ENCODE results near the gene EFCAB14.
"Not testable (repeated sequence)": the region's sequence is repeated elsewhere in the genome, so short reads cannot be mapped to it uniquely, and the experiment has no call there.

EFCAB14 gene

DNA sequence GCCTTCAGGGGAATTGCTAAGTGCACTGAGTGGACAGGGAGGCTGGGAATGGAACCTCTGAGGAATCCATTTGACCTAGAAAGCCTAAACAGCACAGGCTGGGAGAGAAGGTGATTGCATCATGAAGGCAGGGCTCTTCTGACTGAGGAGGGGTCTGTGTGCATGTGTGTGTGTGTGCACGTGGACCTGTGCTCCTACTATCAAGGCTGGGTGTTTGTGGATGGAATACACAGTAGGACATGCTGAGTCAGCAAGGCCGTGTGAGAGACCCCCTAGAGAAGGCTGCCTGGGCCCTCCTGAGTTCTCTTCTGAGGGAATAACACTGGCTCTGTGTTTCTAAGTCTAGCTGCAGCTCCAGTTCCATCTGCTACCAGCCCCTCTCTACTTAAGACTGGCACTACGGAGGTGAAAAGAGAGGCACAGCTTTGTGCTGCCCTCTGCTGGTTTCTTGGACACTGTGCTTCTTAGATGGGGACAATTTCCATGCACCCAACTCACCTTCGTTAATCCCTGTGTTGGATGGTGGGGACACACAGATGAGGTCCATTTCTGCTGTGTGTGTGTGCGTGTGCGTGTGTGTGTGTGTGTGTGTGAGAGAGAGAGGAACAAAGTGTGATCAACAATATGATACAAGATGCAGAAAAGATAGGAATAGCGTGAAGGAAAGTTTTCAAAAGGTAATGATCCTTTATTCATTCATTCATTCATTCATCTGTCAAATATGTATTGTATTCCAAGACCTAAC is 6.2 kb upstream of the EFCAB14 start:
- FAIRE-seq (peak; percentile 23), DNase-seq (ENCODE audit: low spot score) (peak; percentile 63)

DNA sequence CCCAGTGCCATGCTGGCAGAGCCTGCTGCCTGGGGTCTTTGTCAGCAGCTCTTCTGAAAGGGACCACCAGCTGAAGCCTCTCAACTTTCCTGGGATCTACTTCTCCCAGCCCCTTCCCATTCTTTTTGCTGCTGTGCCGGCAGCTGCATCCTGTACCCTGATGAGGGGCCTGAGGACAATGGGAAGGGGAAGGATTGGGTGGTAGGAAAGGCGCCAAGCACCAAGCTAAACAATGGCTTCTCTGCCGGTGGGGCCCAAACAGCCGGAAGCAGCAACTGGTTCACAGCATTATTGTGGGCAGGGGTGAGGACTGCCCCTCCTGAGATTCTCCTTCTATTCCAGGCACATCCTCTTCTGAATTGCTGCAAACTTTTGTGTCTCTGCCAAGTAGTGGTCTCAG is 5.0 kb upstream of the EFCAB14 start:
- FAIRE-seq (no peak), DNase-seq (ENCODE audit: low spot score) (no peak)

DNA sequence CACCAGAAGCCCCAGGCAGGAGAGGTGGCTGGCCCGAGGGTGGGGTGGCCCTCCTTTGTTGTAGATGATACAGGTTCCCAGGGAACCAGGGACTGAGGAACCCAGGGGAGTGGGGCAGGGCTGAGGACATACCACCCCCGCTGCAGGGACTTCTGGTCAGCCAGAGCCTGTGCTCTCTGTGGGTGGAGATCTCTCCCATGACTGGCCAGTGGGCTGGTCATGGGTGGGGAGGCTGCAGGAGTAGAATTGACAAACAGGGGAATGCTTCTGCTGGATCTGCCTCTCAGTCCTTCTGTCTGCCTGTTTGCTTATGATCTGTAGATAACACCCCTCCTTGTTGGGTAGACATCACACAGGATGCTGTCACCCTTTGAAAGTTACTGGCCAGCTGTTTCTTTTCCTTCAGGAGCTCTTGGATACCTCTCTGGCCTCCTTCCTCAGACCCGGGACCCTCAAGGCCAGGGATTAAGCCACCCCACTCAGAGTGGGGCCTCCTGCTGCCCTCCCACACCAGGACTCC is 2.8 kb upstream of the EFCAB14 start:
- FAIRE-seq, result no peak
- DNase-seq (ENCODE audit: low spot score), result no peak

DNA sequence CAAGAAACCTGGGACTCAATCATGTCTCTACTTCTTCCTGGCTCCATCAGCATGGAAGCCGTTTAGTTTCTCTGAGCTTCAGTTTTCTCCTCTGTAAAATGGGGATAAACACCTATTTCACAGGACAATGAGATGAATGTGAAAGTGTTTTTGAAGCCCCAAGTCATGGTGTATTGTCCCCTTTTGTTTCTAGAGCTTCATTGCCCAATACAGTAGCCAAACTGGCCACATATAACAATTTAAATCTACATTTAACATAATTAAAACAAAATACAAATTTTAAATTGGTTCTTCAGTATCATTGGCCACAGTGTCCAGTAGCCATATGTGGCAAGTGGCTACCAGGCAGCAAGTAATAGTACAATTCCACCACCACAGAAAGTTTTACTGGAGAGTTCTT is 2.3 kb upstream of the EFCAB14 start:
- DNase-seq (ENCODE audit: low spot score) (no peak), FAIRE-seq (no peak)

DNA sequence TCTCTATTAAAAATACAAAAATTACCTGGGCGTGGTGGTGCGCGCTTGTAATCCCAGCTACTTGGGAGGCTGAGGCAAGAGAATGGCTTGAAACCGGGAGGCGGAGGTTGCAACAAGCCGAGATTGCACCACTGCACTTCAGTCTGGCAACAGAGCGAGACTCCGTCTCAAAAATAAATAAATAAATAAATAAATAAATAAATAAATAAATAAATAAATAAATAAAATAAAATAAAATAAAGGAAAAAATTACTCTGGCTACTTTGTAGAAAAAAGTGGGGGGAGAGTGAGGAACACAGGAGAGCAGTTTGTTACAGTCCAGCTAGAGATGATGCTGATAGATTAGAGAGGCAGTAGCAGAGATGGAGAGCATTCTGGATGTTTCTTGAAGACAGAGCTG is 1.4 kb upstream of the EFCAB14 start:
- not testable (repeated sequence) for FAIRE-seq; DNase-seq (ENCODE audit: low spot score)

DNA sequence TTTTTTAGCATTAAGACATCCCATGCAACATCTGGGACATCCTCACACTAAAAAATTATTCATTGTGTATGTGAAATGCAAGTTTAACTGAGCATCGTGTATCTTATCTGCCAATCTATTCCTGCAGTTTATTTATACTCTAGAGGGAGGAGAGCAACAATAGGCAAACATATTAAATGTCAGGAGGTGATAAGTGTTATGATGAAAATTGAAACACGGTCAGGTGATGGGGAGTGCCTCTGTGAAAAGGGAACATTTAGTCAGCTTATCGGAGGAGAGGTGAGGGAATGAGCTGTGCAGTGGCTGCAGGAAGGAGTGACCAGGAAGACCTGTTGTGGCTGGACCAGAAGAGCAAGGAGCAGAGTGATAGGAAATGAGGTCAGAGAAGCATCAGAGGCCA is 775 bp upstream of the EFCAB14 start:
- no peak for DNase-seq (ENCODE audit: low spot score)
- no peak for FAIRE-seq

DNA sequence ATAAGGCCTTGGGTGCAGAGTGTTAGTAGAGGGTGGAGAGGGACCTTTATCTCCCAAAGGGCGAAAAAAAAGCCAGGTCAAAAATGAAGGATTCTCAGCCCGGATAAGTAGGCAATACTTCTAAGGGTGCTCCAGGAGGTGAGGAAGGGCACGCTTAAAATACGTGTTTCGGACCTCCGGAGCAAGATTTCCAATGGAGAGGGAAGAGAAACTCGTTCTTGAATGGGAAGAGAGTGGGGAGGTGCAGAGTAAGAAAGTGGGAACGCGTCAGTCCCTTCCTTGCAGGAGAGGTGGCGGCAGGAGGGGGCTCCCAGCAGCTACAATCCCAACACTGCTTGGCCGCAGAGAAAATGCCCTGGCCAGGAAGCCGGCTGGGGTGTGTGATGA is 581 bp downstream of the EFCAB14 start:
- DNase-seq (ENCODE audit: low spot score), result no peak

DNA sequence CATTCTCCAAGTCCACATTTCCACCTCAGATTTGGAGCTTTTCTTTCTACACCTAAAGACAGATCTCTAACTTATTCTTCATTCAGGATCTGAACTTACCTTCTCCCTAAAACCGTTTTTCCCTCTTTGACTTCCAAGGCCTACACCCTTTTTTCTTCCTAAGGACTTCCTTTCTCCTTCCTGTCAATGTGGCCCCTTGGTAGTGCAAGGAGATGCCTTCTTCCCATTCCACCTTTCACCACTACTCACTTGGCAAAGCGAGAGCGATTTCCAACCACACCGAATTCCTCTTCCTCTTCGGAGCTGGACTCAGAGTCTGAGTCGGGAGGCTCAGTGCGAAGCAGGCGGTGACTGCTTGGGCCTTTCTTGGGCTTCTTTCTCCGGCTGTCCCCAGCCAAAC is 1.3 kb downstream of the EFCAB14 start:
- FAIRE-seq (no peak), DNase-seq (ENCODE audit: low spot score) (no peak)

More for the DNA sequence above, 581 bp downstream of the EFCAB14 start:
- no peak for FAIRE-seq

DNA sequence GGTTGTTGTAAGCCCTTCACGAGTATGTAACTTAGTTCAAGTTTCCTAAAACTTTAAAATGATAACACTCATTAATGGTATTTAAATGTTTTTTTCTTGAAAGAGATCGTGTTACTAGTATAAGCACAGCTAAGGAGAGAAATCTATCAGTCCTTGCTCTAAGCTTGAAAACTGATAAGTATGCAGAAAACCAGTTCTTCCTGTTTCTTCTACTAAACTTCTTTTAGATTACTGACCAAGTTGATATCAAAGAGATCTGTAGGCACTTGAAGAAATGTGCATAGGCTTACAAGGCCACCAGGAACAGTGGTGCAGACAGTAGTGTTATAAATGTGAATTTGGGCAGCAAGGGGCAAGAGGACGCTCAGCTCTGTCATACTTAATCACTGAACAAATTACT is 3.9 kb downstream of the EFCAB14 start:
- no peak for FAIRE-seq
- DNase-seq (ENCODE audit: low spot score), result no peak

DNA sequence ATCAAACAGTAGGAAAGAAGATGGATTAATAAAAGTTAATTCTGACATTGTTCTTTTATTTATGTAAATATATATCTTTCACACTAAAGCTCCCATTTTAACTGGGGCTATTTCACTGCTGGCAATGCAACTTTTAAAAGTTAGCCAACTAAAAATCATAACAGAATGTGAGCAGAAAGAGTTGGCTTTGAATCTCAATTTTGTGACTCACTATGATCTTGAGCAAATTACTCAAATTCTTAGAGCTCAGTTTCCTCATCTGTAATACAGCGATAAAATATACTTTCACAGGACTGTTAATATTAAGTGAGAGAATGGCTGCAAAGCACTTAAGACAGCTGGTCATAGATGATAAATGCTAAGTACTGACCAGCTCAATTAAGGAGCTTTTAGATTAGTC is 10.8 kb downstream of the EFCAB14 start:
- DNase-seq (ENCODE audit: low spot score), result no peak
- FAIRE-seq, result no peak

DNA sequence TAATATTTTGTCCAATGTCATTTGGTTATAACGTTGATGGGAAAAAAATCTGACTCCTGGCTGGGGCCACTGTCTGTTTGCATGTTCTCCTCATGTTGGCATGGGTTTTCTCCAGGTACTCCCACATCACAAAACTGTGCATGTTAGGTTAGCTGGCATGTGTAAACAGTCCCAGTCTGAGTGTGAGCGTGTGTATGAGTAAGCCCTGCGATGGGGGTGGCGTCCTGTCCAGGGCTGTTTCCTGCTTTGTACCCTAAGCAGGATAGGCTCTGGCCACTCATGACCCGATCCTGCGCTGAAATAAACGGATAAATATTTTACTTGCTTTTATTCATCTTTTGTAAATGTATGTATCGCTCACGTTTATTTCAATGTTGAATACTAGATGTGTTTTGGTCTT is 13.5 kb downstream of the EFCAB14 start:
- FAIRE-seq (no peak), DNase-seq (ENCODE audit: low spot score) (no peak)

DNA sequence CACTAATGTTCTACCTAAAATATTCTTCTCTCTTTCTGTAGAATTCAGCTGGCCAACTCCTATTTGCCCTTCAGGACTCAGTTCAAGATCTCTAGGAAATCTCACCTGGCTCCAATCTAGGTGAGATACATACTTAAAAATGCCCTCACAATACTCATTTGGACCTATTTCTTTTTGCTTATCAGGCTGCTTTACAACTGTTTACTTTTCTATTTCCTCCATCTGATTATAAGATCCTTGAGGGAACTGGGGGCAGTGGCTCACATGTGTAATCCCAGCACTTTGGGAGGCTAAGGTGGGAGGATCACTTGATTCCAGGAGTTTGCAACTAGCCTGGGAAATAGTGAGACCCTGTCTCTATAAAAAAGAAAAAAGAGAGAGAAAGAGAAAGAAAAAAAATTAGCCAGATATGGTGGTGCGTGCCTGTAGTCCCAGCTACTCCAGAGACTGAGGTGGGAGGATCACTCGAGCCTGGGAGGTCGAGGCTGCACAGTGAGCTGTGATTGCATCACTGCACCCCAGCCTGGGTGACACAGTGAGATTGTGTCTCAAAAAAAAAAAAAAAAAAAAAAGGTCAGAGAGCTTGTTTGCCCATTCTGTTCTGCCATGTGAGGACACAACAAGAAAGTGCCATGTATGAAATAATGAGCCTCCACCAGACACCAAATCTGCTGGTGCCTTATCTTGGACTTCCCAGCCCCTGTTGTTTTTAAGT is 14.8 kb downstream of the EFCAB14 start:
- DNase-seq (ENCODE audit: low spot score) (no peak), FAIRE-seq (no peak)

DNA sequence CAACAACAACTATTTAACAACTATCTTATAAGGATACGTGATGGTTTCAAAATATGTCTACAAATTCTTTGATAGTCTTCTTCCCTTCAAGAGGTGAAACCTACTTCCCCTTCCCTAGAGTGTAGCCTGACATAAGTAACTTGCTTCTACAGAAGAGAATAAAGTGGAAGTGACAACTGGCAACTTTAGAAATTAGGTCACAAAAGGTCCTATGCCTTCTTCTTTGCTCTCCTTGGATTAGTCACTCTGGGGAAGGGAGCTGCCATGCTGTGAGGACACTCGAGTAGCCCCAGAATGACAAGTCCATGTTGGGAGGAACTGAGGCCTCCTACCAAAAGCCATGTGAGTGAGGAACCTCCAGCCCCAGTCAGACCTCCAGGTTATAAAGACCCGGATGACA is 19.2 kb downstream of the EFCAB14 start:
- DNase-seq (ENCODE audit: low spot score) (no peak), FAIRE-seq (no peak)

DNA sequence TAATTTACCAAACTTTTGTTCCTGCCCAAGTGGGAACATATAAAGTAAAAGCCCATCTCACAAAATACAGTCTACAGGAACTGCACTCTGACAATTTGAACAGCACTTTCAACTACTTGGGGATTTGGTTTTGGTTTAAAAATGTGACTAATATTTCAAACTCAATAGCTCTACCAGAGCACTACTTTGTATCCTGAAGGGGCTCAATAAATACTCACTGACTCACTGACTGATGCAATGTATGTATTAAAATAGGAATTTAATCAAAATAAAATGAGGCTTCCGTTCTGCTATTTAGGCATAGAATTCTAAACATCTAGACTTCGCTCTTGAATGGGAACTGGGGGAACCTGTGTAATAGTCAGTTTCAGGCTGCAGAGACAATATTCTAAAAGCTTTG is 21.9 kb downstream of the EFCAB14 start:
- DNase-seq (ENCODE audit: low spot score) (no peak), FAIRE-seq (no peak)

DNA sequence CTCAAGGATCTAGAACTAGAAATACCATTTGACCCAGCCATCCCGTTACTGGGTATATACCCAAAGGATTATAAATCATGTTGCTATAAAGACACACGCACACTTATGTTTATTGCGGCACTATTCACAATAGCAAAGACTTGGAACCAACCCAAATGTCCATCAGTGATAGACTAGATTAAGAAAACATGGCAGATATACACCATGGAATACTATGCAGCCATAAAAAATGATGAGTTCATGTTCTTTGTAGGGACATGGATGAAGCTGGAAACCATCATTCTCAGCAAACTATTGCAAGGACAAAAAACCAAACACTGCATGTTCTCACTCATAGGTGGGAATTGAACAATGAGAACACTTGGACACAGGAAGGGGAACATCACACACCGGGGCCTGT is 24.2 kb downstream of the EFCAB14 start:
- not testable (repeated sequence) for DNase-seq (ENCODE audit: low spot score); FAIRE-seq

DNA sequence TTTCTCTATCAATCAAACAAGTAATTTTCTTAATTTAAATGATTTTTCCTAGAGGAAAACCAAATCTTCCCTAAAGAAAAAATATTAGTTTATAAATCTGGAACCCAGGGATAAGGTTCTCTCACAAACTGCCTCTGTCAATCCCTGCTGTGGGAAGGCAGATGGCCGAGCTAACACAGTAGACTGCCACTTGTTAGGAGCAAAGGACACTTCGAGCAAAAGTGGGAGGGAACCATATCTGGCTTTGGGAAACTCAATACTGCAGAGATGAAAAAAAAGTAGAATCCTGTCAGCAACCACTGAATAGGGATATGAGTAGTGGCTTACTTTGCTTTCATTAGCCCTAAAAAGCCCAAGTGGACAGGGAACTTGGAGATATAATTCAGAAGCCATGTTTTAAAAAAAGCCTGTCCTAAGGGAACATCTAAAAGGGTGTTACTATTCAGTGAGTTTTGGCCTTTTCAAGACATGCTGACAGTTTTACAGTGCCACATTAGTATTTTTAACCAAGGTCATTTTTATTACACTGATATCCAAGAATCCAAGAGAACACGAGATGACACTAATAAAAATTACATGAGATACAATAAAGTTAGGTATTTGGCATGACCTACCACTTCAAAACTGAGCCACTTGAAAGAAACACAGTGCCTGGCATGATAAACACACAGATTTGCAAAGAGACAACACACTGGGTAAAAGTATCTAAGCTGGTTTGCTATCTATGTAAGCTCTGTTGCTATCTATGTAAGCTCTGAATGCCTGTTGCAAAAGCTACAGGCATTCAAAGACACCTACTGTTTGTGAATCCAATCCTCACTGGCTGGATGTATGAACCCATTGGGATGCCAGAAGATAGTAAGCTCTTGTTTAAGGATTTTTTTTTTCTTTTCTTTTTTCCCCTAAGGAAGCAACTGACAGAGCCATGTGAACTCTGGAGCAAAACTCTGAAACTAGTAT is 25.8 kb downstream of the EFCAB14 start:
- DNase-seq (ENCODE audit: low spot score), result no peak
- no peak for FAIRE-seq

DNA sequence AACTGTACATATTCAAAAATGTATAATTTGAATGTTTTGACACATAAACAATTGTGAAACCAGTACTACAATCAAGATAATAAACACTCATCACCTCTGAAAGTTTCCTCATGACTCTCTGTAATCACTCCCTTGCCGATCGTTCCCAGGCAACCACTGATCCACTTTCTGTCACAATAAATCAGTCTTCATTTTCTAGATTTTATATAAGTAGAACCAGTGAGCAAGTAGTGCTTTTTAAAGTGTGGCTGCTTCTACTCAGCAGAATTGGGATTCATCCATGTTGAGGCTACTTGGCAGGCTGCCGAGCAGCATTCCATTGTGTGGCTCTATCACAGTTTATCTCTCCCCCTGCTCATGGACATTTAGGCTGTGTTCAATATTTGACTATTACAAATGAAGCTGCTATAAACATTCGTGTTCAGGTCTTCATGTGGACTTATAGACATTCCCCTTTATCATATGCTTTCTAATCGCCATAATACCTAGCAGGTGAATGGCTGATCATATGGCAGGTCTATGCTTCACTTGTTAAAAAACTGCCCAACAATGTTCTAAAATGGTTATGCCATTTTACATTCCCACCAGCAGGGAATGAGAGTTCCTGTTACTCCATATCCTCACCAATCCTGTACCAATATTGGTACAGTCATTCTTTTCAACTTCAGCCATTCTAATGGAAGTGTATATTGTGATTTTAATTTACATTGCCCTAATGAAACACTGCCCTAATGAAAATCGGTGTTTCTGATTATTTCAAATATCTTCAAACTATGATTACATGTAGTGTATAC is 26.7 kb downstream of the EFCAB14 start:
- DNase-seq (ENCODE audit: low spot score) (no peak), FAIRE-seq (no peak)

DNA sequence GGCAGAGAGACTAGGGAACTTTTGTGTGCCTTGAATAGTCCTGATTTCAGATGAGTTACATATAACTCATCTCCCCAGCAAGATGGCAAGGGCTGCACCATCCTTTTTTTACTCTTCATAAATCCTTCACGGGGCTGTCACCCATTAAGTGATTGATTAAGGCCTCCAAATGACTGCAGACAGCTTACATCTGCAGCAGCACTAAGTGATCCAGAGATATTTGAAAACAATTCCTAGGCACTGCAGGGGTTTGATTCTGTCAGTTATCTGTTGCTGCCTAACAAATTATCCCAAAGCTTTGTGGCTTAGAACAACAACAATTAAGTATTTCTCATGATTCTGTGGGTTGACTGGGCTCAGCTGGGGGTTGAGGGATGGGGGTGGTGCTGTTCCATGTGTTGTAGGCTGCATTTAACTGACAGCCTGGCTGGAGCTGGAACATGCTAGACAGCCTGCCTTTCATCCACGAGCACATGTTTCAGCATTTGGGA is 27.9 kb downstream of the EFCAB14 start:
- no peak for FAIRE-seq
- DNase-seq (ENCODE audit: low spot score), result no peak

DNA sequence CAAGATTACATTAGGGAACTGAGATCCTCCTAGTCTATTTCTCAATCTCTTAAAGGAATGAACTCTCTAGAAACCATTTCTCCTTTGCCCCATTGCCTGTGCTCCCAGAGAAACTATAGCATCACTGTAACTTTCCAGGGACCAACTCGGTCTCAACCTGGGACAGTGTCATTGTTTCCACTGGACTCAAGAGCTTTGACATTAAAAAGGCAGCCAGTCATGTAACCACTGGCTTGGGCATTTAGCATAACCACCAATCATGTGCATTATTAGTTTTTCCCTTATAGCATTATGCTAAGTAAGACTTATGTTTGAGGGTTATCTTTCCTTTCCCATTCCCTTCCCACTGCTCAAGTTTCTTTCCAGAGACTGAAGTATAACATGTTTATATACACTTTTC is 29.0 kb downstream of the EFCAB14 start:
- no peak for DNase-seq (ENCODE audit: low spot score)
- no peak for FAIRE-seq

DNA sequence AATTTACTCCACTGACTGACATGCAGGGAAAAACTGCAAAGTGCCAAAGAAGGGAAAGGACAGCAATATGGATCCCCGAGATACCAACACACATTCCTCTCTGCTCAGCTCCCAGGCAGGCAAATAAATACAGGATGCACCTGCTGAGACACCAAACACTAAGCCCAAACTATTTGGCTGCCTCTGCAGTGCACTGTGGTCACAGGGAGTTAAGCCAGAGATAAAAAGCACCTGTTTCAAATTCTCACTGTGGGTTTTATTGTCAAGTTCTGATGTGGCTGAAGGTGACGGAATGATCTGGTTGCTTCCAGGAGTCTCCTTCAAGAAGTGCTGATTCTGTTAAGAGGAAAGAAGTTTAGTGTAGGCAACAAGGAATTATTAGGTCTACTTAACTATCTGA is 29.6 kb downstream of the EFCAB14 start:
- FAIRE-seq, result no peak
- no peak for DNase-seq (ENCODE audit: low spot score)
